Endothelial cell of umbilical vein (primary cell): ENCODE measurements around the gene TECTA. TPM values are rescaled to one million over a fixed set of nuclear protein-coding genes. Genes with fewer than 3 reads are reported as not detected.

Experiments used
- BruUV-seq: library from RNA; stranded (reverse); fragments of 400-500 nt; replicated peaks from 2 replicates; lab custom pipeline; 2021; lab: Mats Ljungman, UMichigan
- CTCF ChIA-PET: fragments of 300-600, 350-600 bp; sonication (Branson Sonifier 250); formaldehyde crosslinking; loops from one replicate; lab custom pipeline; 2021; ENCODE audit warnings: antibody characterized with exemption, inconsistent platforms; lab: Charles Lee
- POLR2A ChIA-PET: fragments of 300-600, 350-600 bp; sonication (Branson Sonifier 250); formaldehyde crosslinking; loops from one replicate; lab custom pipeline; 2021; ENCODE audit warnings: antibody characterized with exemption, inconsistent platforms; lab: Charles Lee
- DNase-seq: peaks from one replicate; pipeline ENCODE4 v3.0.0-alpha.2; 2011; ENCODE audit warnings: low read depth, low spot score
- FAIRE-seq: peaks from 2 replicates; lab custom pipeline; 2011; peaks lifted over from hg19 to GRCh38; lab: Jason Lieb, UNC
- H2AFZ ChIP-seq: 2 replicates; pipeline ENCODE4 v1.6.0; 2012; ENCODE audit warnings: low read depth, low read length, control low read depth, inconsistent platforms
- H3K27ac ChIP-seq: 2 replicates; pipeline ENCODE4 v1.5.1; 2011; ENCODE audit warnings: low read depth, mild to moderate bottlenecking, control low read depth, low read length, moderate library complexity; ENCODE audit not compliant: insufficient read depth
- H3K27me3 ChIP-seq, 2 experiments: 2 replicates each; pipeline versions ENCODE4 v1.6.0 to v1.6.1; 2011; ENCODE audit warnings: low read length in 2 of 2, mixed read lengths in 1 of 2; ENCODE audit not compliant: control insufficient read depth in 2 of 2, insufficient read depth in 2 of 2
- H3K36me3 ChIP-seq, 2 experiments: 2 replicates in 1 of 2; 3 replicates in 1 of 2; pipeline ENCODE4 v1.5.1; 2011; ENCODE audit warnings: low read length in 2 of 2, mild to moderate bottlenecking in 1 of 2, moderate library complexity in 1 of 2; ENCODE audit not compliant: control insufficient read depth in 2 of 2, insufficient read depth in 2 of 2; ENCODE audit errors: extremely low read depth in 1 of 2
- H3K4me1 ChIP-seq: 3 replicates; pipeline ENCODE4 v1.5.1; 2011; ENCODE audit warnings: mild to moderate bottlenecking, low read length; ENCODE audit not compliant: control insufficient read depth, insufficient read depth; ENCODE audit errors: extremely low read depth
- H3K4me2 ChIP-seq: 2 replicates; pipeline ENCODE4 v1.6.1; 2011; ENCODE audit warnings: low read length, control low read depth, mixed read lengths; ENCODE audit not compliant: insufficient read depth
- H3K4me3 ChIP-seq, 3 experiments: fragments of 200-600 bp in 1 of 3; sonication (generic), shearing (Covaris generic) in 1 of 3; replicated peaks in 1 of 3; 2 replicates each; pipeline ENCODE4 v1.5.1; 2011 to 2016; ENCODE audit warnings: control low read depth in 3 of 3, low read length in 3 of 3, mild to moderate bottlenecking in 2 of 3, inconsistent platforms in 1 of 3, low read depth in 1 of 3, moderate library complexity in 1 of 3; ENCODE audit not compliant: insufficient read depth in 1 of 3
- H3K79me2 ChIP-seq: 2 replicates; pipeline ENCODE4 v1.6.0; 2012; ENCODE audit warnings: low read length, inconsistent platforms; ENCODE audit not compliant: control insufficient read depth, insufficient read depth
- H3K9ac ChIP-seq: replicated peaks from 2 replicates; pipeline ENCODE3; 2011; ENCODE audit warnings: low read length, control low read depth; ENCODE audit not compliant: insufficient read depth; ENCODE audit errors: extremely low read depth
- H3K9me1 ChIP-seq: replicated peaks from 3 replicates; pipeline ENCODE4 v1.6.0; 2011; ENCODE audit warnings: mild to moderate bottlenecking, low read length; ENCODE audit not compliant: control insufficient read depth, insufficient read depth; ENCODE audit errors: extremely low read depth
- H3K9me3 ChIP-seq: replicated peaks from 2 replicates; pipeline ENCODE4 v1.5.1; 2012; ENCODE audit warnings: low read length, inconsistent platforms; ENCODE audit not compliant: control insufficient read depth, insufficient read depth
- H4K20me1 ChIP-seq: replicated peaks from 2 replicates; pipeline ENCODE3; 2011; ENCODE audit warnings: mild to moderate bottlenecking, low read length; ENCODE audit not compliant: control insufficient read depth, insufficient read depth; ENCODE audit errors: extremely low read depth
- EZH2 ChIP-seq: IDR thresholded peaks from 2 replicates; pipeline ENCODE4 v1.6.1; 2012; ENCODE audit warnings: borderline replicate concordance, low read depth, mild to moderate bottlenecking, moderate library complexity, low read length, inconsistent platforms; ENCODE audit not compliant: severe bottlenecking
- FOS ChIP-seq: IDR thresholded peaks from 2 replicates; pipeline ENCODE4 v1.6.1; 2011; ENCODE audit warnings: mild to moderate bottlenecking, low read length, moderate library complexity, borderline replicate concordance; ENCODE audit not compliant: insufficient read depth
- GATA2 ChIP-seq: IDR thresholded peaks from 2 replicates; pipeline ENCODE4 v1.7.0; 2011; ENCODE audit warnings: low read depth, mild to moderate bottlenecking, moderate library complexity, mixed read lengths, low read length; ENCODE audit not compliant: insufficient read length, insufficient read depth
- JUN ChIP-seq: IDR thresholded peaks from 2 replicates; pipeline ENCODE4 v1.6.1; 2011; ENCODE audit warnings: borderline replicate concordance, low read depth; ENCODE audit not compliant: insufficient read length, insufficient read depth
- MYC ChIP-seq: IDR thresholded peaks from one replicate; pipeline ENCODE4 v1.6.1; 2011; ENCODE audit warnings: mild to moderate bottlenecking, low read depth, low read length
- POLR2A ChIP-seq: IDR thresholded peaks from 2 replicates; pipeline ENCODE4 v1.6.1; 2012; ENCODE audit warnings: low read depth, mild to moderate bottlenecking, control low read depth, low read length
- POLR2AphosphoS5 ChIP-seq: IDR thresholded peaks from 2 replicates; pipeline ENCODE4 v1.6.1; 2012; ENCODE audit warnings: low read depth, mild to moderate bottlenecking, control low read depth, low read length, moderate library complexity; ENCODE audit not compliant: insufficient read depth
- dilution Hi-C: fragments of 300-500 bp; cut with MboI; formaldehyde crosslinking; loops from one replicate; pipeline ENCODE4 v1.15.0; 2019; ENCODE audit warnings: low sequenced_read_pairs; ENCODE audit not compliant: extremely low pct_ligation_motif_present
- intact Hi-C: fragments of 100-400 bp; cut with micrococcal nuclease; formaldehyde crosslinking; loops from one replicate; pipeline ENCODE4 v1.10.0; 2022
- polyA plus RNA-seq, 4 experiments: library from polyadenylated mRNA; depleted of rRNA in 3 of 4; stranded (reverse) in 3 of 4; unstranded in 1 of 4; fragments of >200 nt; gene quantifications; 2 replicates each; pipeline versions ENCODE4 v1.2.1 to v1.2.3, GENCODE V29; 2011 to 2012; ENCODE audit warnings: missing spikeins in 1 of 4
- total RNA-seq: library from RNA; stranded (reverse); gene quantifications from 2 replicates; pipeline ENCODE4 v1.2.3, GENCODE V29; 2021
- TF ChIP-seq, protein P1 (sequence below), 2 donors: IDR thresholded peaks; 1 replicate in 1 of 2; 2 replicates in 1 of 2; pipeline ENCODE4 v1.5.1; 2011; ENCODE audit warnings: low read length in 2 of 2, mild to moderate bottlenecking in 2 of 2, moderate library complexity in 2 of 2, control low read depth in 1 of 2, inconsistent platforms in 1 of 2, low read depth in 1 of 2; ENCODE audit not compliant: insufficient read depth in 1 of 2; ENCODE audit errors: extremely low read depth in 1 of 2
- TF ChIP-seq, protein P2 (sequence below): IDR thresholded peaks from 2 replicates; pipeline ENCODE4 v1.6.1; 2011; ENCODE audit not compliant: insufficient read depth, insufficient read length

TECTA gene
- total and polyA plus RNA-seq, 2 donors (not counting 3 experiments of a cell fraction or from before 2014, with no cell fraction given): 0.44 to 0.69 TPM

GRCh38 chr11:121231576-121232278 is 130.7 kb downstream of the TECTA start:
- TF ChIP-seq MYC: no peak
- TF ChIP-seq, protein P1, sequence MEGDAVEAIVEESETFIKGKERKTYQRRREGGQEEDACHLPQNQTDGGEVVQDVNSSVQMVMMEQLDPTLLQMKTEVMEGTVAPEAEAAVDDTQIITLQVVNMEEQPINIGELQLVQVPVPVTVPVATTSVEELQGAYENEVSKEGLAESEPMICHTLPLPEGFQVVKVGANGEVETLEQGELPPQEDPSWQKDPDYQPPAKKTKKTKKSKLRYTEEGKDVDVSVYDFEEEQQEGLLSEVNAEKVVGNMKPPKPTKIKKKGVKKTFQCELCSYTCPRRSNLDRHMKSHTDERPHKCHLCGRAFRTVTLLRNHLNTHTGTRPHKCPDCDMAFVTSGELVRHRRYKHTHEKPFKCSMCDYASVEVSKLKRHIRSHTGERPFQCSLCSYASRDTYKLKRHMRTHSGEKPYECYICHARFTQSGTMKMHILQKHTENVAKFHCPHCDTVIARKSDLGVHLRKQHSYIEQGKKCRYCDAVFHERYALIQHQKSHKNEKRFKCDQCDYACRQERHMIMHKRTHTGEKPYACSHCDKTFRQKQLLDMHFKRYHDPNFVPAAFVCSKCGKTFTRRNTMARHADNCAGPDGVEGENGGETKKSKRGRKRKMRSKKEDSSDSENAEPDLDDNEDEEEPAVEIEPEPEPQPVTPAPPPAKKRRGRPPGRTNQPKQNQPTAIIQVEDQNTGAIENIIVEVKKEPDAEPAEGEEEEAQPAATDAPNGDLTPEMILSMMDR (IDR thresholded peaks at IDR 0.05; ENCODE audit: extremely low read depth in 1 of 2, insufficient read depth in 1 of 2, low read depth in 1 of 2, low read length in 2 of 2): no peak
- TF ChIP-seq EZH2: no peak
- no peak for TF ChIP-seq FOS
- TF ChIP-seq POLR2AphosphoS5: no peak
- no peak for TF ChIP-seq JUN
- TF ChIP-seq, protein P2, sequence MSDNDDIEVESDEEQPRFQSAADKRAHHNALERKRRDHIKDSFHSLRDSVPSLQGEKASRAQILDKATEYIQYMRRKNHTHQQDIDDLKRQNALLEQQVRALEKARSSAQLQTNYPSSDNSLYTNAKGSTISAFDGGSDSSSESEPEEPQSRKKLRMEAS: no peak
- no peak for TF ChIP-seq GATA2
- TF ChIP-seq POLR2A: no peak
- no peak overlapping the region for H3K4me3 ChIP-seq
- ChIA-PET CTCF (interaction anchor here (1.6 kb wide), 1 partner anchor 18 kb away, joined by 4 read pairs; no protein-coding TSS in a partner anchor), POLR2A (no interaction called here)
- no peaks in the 10 kb centered on the region for H3K4me1 ChIP-seq
- DNase-seq (no peak), FAIRE-seq (no peak)
- H3K27ac ChIP-seq: no peak overlapping the region
- dilution Hi-C loops (no loop called here), intact Hi-C loops (no loop called here)
- no TSS peak for BruUV-seq
- no peaks in the 10 kb centered on the region for H3K9me1 ChIP-seq
- H4K20me1 ChIP-seq: no peaks in the 10 kb centered on the region
- H3K4me2 ChIP-seq: no peak overlapping the region
- H3K9me3 ChIP-seq: no peaks in the 10 kb centered on the region
- no peaks in the 10 kb centered on the region for H3K79me2 ChIP-seq
- H3K27me3 ChIP-seq: no peaks in the 10 kb centered on the region
- no peaks in the 10 kb centered on the region for H3K36me3 ChIP-seq
- H2AFZ ChIP-seq: no peak overlapping the region
- H3K9ac ChIP-seq: no peak overlapping the region
